GM12878 (cell line): ENCODE measurements around the gene MYO15B. TPM values are rescaled to one million over a fixed set of nuclear protein-coding genes. Genes with fewer than 3 reads are reported as not detected.

Experiments used
- ATF7 ChIP-seq: fragments of 450-650 bp; IDR thresholded peaks from 2 replicates; pipeline ENCODE4 v1.6.1; 2016; ENCODE audit warnings: low read depth, mild to moderate bottlenecking
- CBFB ChIP-seq: IDR thresholded peaks from 2 replicates; pipeline ENCODE4 v1.6.1; 2016; ENCODE audit warnings: antibody characterized with exemption, low read depth
- CBX5 ChIP-seq: sonication (generic); IDR thresholded peaks from 2 replicates; pipeline ENCODE4 v1.6.1; 2016; ENCODE audit warnings: low read depth, moderate library complexity, mild to moderate bottlenecking, inconsistent platforms
- CHD4 ChIP-seq: fragments of 200-600 bp; sonication (generic); IDR thresholded peaks from 2 replicates; pipeline ENCODE4 v1.6.1; 2016; ENCODE audit warnings: mild to moderate bottlenecking
- EZH2 ChIP-seq: IDR thresholded peaks from 2 replicates; pipeline ENCODE4 v1.6.1; 2012; ENCODE audit warnings: low read depth, mild to moderate bottlenecking, control low read depth, inconsistent platforms, low read length, borderline replicate concordance; ENCODE audit not compliant: control insufficient read depth
- MYB ChIP-seq: fragments of 150-350 bp; IDR thresholded peaks from 2 replicates; pipeline ENCODE4 v1.6.1; 2014; ENCODE audit warnings: mild to moderate bottlenecking, low read depth, low read length, borderline replicate concordance
- NR2C1 ChIP-seq: fragments of 450-650 bp; IDR thresholded peaks from 2 replicates; pipeline ENCODE4 v1.6.1; 2017; ENCODE audit warnings: antibody characterized with exemption, mild to moderate bottlenecking, moderate library complexity
- NR2C2 ChIP-seq: IDR thresholded peaks from 2 replicates; pipeline ENCODE4 v1.6.1; 2011; ENCODE audit warnings: borderline replicate concordance, low read depth; ENCODE audit not compliant: control insufficient read depth, insufficient read length
- SMAD1 ChIP-seq: fragments of 450-650 bp; IDR thresholded peaks from 2 replicates; pipeline ENCODE4 v1.6.1; 2018; ENCODE audit warnings: mild to moderate bottlenecking, low read depth; ENCODE audit not compliant: partially characterized antibody
- SRF ChIP-seq, 2 experiments: IDR thresholded peaks; 2 replicates each; pipeline ENCODE4 v1.6.1; 2011; ENCODE audit warnings: low read depth in 2 of 2, low read length in 2 of 2, mild to moderate bottlenecking in 1 of 2, moderate library complexity in 1 of 2
- STAT1 ChIP-seq: fragments of 450-650 bp; conservative IDR thresholded peaks from 2 replicates; pipeline ENCODE4 v1.6.1; 2014; ENCODE audit warnings: antibody characterized with exemption, mild to moderate bottlenecking
- TAF1 ChIP-seq: IDR thresholded peaks from 2 replicates; pipeline ENCODE4 v1.6.1; 2011; ENCODE audit warnings: mild to moderate bottlenecking, low read depth, low read length, borderline replicate concordance
- ZNF384 ChIP-seq: IDR thresholded peaks from 2 replicates; pipeline ENCODE4 v1.6.1; 2012; ENCODE audit warnings: low read depth, mild to moderate bottlenecking, low read length, improper control_type of control experiment, borderline replicate concordance
- ZSCAN29 ChIP-seq: fragments of 450-650 bp; IDR thresholded peaks from 2 replicates; pipeline ENCODE4 v1.6.1; 2017; ENCODE audit warnings: mild to moderate bottlenecking, moderate library complexity
- polyA plus RNA-seq, 11 experiments: library from polyadenylated mRNA; depleted of rRNA in 4 of 11; unstranded in 6 of 11; stranded (reverse) in 5 of 11; fragments of >200 nt; fragmentation: Nextera tagmentation in 4 of 11; fragmentation: Illumina TruSeq in 1 of 11; extraction: Ambion mirVana in 4 of 11; extraction: Trizol in 1 of 11; gene quantifications; 1 replicate in 1 of 11; 2 replicates in 10 of 11; pipeline versions ENCODE4 v1.2.1 to v1.2.3, GENCODE V29; 2011 to 2016; ENCODE audit warnings: inconsistent platforms in 2 of 11, missing spikeins in 2 of 11, low read depth in 1 of 11
- total RNA-seq, 4 experiments: library from RNA; depleted of rRNA in 3 of 4; stranded (reverse); fragments of >200 nt in 3 of 4; fragmentation: Illumina TruSeq in 1 of 4; extraction: Trizol in 1 of 4; gene quantifications; 2 replicates each; pipeline versions ENCODE4 v1.2.1 to v1.2.3, GENCODE V29; 2013 to 2021
- TF ChIP-seq, protein P1 (sequence below): fragments of 450-650 bp; IDR thresholded peaks from 2 replicates; pipeline ENCODE4 v1.6.1; 2016; ENCODE audit warnings: mild to moderate bottlenecking
- TF ChIP-seq, protein P2 (sequence below): IDR thresholded peaks from 2 replicates; pipeline ENCODE4 v1.6.1; 2011; ENCODE audit warnings: borderline replicate concordance, low read depth, mild to moderate bottlenecking, moderate library complexity, mixed read lengths, low read length; ENCODE audit not compliant: insufficient read depth; ENCODE audit errors: extremely low read length
- TF ChIP-seq, protein P3 (sequence below): fragments of 450-650 bp; IDR thresholded peaks from 2 replicates; pipeline ENCODE4 v1.6.1; 2017; ENCODE audit warnings: mild to moderate bottlenecking, moderate library complexity
- TF ChIP-seq, protein P4 (sequence below): fragments of 450-650 bp; IDR thresholded peaks from 2 replicates; pipeline ENCODE4 v1.6.1; 2014; ENCODE audit warnings: mild to moderate bottlenecking
- TF ChIP-seq, protein P5 (sequence below): fragments of 450-650 bp; IDR thresholded peaks from 2 replicates; pipeline ENCODE4 v1.6.1; 2018; ENCODE audit warnings: mild to moderate bottlenecking, low read depth, moderate library complexity; ENCODE audit not compliant: partially characterized antibody

Gene MYO15B
- total and polyA plus RNA-seq, 10 of the 15 experiments (the other 5 are each of a cell fraction or from before 2014, with no cell fraction given): 0.67 to 15.4 (median 2.3) TPM; not detected in 1

DNA sequence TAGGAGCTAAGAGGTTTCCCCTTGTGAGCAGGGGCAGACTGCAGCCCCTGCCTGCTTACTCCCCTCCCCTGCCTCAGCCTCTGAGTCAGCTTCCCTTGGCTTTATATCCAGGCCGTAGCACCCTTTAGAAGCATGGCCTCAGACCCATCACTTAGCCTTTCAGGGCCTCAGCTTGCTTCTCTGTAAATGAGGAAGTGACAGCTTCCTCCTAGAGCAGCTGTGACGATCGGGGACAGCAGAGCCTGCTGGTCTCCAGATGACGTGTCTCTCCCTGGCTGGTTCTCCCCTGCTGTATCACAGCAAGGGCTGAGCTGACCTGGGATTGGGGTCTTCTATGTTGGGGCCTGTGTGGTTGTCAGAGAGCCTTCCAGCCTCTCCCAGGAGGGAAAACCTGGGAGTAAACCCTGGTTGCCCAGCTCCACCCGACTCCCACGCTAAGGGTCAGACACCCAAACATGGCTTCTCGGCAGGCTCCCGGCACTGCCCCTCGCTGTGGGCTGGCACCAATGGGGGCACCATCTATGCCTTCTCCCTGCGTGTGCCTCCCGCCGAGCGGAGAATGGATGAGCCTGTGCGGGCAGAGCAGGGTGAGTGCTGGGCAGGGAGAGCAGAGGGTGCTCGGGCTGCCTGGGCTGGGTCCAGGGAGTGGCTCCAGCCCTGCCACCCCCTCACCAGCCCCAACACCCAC lies 16.3 kb upstream of the MYO15B start (continued):
- no peak for TF ChIP-seq CBX5
- no peak for TF ChIP-seq EZH2
- no peak for TF ChIP-seq CHD4
- no peak for TF ChIP-seq MYB
- no peak for TF ChIP-seq CBFB
- TF ChIP-seq SMAD1: no peak
- TF ChIP-seq ZSCAN29: no peak
- no peak for TF ChIP-seq STAT1
- TF ChIP-seq NR2C1: no peak
- peak; percentile 35; the same call in 1 of the 2 replicates for TF ChIP-seq TAF1
- no peak for TF ChIP-seq NR2C2
- peak; percentile 57; the same call in 1 of the 2 replicates for TF ChIP-seq ATF7
- TF ChIP-seq, protein P1, sequence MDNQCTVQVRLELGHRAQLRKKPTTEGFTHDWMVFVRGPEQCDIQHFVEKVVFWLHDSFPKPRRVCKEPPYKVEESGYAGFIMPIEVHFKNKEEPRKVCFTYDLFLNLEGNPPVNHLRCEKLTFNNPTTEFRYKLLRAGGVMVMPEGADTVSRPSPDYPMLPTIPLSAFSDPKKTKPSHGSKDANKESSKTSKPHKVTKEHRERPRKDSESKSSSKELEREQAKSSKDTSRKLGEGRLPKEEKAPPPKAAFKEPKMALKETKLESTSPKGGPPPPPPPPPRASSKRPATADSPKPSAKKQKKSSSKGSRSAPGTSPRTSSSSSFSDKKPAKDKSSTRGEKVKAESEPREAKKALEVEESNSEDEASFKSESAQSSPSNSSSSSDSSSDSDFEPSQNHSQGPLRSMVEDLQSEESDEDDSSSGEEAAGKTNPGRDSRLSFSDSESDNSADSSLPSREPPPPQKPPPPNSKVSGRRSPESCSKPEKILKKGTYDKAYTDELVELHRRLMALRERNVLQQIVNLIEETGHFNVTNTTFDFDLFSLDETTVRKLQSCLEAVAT: peak; percentile 22; the same call in 1 of the 2 replicates
- TF ChIP-seq, protein P2, sequence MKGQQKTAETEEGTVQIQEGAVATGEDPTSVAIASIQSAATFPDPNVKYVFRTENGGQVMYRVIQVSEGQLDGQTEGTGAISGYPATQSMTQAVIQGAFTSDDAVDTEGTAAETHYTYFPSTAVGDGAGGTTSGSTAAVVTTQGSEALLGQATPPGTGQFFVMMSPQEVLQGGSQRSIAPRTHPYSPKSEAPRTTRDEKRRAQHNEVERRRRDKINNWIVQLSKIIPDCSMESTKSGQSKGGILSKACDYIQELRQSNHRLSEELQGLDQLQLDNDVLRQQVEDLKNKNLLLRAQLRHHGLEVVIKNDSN: no peak
- TF ChIP-seq SRF (IDR thresholded peaks at IDR 0.05; ENCODE audit: low read depth in 2 of 2, low read length in 2 of 2): no peak
- TF ChIP-seq, protein P3, sequence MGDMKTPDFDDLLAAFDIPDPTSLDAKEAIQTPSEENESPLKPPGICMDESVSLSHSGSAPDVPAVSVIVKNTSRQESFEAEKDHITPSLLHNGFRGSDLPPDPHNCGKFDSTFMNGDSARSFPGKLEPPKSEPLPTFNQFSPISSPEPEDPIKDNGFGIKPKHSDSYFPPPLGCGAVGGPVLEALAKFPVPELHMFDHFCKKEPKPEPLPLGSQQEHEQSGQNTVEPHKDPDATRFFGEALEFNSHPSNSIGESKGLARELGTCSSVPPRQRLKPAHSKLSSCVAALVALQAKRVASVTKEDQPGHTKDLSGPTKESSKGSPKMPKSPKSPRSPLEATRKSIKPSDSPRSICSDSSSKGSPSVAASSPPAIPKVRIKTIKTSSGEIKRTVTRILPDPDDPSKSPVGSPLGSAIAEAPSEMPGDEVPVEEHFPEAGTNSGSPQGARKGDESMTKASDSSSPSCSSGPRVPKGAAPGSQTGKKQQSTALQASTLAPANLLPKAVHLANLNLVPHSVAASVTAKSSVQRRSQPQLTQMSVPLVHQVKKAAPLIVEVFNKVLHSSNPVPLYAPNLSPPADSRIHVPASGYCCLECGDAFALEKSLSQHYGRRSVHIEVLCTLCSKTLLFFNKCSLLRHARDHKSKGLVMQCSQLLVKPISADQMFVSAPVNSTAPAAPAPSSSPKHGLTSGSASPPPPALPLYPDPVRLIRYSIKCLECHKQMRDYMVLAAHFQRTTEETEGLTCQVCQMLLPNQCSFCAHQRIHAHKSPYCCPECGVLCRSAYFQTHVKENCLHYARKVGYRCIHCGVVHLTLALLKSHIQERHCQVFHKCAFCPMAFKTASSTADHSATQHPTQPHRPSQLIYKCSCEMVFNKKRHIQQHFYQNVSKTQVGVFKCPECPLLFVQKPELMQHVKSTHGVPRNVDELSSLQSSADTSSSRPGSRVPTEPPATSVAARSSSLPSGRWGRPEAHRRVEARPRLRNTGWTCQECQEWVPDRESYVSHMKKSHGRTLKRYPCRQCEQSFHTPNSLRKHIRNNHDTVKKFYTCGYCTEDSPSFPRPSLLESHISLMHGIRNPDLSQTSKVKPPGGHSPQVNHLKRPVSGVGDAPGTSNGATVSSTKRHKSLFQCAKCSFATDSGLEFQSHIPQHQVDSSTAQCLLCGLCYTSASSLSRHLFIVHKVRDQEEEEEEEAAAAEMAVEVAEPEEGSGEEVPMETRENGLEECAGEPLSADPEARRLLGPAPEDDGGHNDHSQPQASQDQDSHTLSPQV: peak; percentile 61; the same call in 1 of the 2 replicates
- TF ChIP-seq, protein P4, sequence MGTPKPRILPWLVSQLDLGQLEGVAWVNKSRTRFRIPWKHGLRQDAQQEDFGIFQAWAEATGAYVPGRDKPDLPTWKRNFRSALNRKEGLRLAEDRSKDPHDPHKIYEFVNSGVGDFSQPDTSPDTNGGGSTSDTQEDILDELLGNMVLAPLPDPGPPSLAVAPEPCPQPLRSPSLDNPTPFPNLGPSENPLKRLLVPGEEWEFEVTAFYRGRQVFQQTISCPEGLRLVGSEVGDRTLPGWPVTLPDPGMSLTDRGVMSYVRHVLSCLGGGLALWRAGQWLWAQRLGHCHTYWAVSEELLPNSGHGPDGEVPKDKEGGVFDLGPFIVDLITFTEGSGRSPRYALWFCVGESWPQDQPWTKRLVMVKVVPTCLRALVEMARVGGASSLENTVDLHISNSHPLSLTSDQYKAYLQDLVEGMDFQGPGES: no peak
- TF ChIP-seq ZNF384: no peak
- TF ChIP-seq, protein P5, sequence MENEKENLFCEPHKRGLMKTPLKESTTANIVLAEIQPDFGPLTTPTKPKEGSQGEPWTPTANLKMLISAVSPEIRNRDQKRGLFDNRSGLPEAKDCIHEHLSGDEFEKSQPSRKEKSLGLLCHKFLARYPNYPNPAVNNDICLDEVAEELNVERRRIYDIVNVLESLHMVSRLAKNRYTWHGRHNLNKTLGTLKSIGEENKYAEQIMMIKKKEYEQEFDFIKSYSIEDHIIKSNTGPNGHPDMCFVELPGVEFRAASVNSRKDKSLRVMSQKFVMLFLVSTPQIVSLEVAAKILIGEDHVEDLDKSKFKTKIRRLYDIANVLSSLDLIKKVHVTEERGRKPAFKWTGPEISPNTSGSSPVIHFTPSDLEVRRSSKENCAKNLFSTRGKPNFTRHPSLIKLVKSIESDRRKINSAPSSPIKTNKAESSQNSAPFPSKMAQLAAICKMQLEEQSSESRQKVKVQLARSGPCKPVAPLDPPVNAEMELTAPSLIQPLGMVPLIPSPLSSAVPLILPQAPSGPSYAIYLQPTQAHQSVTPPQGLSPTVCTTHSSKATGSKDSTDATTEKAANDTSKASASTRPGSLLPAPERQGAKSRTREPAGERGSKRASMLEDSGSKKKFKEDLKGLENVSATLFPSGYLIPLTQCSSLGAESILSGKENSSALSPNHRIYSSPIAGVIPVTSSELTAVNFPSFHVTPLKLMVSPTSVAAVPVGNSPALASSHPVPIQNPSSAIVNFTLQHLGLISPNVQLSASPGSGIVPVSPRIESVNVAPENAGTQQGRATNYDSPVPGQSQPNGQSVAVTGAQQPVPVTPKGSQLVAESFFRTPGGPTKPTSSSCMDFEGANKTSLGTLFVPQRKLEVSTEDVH: no peak
